ENCODE results near the gene TNNI2.
"Not testable (repeated sequence)": the region's sequence is repeated elsewhere in the genome, so short reads cannot be mapped to it uniquely, and the experiment has no call there.

The TNNI2 gene

DNA sequence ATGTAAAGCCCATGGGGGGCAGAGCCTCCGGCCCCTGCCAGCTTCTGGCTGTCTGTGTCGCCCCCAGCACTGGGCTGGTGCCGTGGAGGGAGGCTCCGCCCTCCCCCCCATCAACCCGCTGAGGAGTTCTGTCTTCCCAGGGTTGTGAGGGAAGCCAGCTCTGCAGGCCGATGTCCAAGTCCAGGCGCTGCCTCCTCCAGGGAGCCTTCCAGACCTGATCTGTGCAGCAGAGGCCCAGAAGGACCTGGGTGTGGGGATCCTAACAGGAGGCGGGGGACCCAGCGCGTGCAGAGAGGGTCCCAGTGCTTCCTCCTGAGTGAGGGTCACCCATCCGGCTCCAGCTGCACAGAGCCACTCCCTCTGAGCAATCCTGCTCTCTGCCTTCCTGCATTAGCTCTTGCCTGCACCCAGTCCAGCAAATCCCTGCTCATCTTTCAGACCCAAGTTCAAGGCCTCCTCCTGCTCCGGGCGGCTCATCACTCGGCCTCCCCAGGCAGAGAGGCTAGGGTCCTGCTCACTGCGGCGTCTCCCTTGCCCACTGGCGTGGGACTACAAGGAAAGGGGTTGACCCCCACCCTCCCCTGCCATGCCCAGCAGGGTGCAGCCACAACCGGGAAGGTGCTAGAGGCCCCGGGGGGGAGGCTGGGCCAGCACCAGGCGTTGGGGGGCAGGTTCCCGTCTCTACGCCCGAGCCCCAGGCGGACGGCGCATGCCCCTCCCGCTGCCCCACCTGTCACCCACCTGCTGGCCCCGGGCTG is 36.5 kb downstream of the TNNI2 start:
- DNase-seq (ENCODE audit: low read depth in 2 of 2), result no peak

DNA sequence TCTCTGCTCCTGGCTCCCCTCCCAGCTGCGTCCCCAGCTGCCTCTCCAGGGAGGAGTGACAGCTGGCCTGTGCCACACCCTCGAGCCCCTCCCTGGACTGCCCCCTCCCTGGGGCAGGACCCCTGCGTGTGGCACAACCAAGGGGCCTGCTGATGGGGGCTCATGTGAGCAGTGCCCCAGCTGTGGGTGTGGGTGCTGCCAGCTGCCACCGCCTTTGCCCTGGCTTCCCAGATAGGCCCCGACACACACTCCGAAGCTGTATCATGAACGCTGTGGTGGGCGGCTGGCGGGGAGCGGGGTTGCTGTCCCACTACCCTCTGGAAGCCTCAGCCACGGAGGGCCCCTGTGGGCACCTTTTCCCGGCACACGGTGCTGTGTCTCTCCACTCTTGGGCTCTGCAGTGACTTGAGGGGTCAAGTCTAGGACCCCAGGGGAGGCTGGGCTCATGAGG is 37.1 kb downstream of the TNNI2 start:
- not testable (repeated sequence) for DNase-seq (ENCODE audit: low read depth in 2 of 2)

DNA sequence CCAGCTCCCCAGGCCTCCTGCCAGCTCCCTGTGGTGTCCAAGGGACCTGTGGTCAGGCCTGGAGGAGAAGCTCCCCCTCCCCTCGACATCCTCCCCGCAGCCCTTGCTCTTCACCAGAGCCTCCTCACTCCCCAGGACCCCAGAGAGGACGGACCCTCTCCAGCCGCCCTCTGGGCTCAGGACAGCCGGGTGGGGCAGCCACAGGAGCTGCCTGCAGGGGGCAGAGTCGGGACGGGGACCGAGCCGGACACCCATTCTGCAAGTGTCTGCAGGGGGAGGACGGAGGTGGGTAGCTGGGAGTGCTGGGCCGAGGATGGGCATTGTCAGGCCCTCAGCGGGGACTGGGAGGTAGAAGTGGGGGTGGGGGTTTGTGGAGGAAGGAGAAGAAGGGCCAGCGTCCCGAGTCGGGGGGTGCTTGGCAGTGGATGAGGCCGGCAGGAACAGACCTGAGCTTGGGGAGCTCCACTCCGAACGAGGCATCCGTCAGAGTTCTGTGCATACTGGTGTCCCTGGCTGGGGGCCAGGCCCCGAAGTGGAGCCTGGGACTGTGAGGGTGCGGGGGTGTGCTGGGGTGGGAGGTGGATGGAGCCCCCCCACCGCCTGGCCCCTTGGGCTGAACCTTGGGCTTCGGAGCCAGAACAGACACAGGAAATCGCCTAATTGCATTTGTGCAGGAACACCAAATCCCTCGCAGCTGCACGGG is 37.7 kb downstream of the TNNI2 start:
- no peak for DNase-seq (ENCODE audit: low read depth in 2 of 2)

- no peak for DNase-seq (ENCODE audit: low read depth in 2 of 2)
Measured at GRCh38 chr11:1877211-1878136, 38.7 kb downstream of the TNNI2 start.

DNA sequence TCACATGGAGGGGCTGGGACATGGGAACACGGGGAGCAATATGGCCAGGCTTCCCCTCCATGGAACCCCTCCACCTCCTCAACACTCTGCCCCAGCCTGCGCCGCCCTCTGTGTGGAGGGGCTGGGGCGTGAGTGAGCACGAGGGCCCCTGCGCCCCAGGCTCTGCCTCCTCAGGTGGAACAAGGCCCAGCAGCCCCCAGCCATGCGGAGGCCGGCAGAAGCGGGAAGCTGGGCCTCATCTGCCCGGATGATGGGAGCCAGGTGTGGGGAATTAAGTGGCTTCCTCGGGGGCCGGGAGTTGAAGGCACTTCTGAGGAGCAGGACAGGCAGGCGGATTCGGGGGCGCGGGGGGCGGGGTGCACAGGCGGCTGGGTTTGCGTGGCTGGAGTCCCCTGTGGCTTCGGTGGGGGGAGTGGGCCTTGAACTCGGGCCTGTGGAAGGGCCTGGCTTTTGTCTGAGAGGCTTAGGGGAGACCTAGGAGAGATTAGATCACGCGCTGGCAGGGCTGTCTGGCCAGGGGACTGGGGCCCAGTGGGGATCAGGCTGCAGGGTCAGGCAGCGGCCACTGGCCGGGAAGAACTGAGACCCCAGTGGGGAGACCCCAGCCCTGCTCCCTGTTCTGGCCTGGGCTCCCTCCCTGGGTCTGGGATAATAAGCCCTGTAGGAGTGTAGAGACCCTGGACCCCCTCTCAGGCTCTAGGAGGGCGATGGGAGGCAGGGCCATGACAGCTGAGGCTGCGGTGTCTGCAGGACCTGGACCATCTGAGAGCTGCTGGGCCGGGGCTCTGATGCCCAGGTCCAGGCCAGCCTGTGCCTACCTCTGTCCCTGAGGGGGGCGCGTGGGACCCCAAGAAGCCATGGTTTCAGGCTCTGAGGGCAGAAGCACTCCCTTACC is 39.6 kb downstream of the TNNI2 start:
- no peak for DNase-seq (ENCODE audit: low read depth in 2 of 2)

DNA sequence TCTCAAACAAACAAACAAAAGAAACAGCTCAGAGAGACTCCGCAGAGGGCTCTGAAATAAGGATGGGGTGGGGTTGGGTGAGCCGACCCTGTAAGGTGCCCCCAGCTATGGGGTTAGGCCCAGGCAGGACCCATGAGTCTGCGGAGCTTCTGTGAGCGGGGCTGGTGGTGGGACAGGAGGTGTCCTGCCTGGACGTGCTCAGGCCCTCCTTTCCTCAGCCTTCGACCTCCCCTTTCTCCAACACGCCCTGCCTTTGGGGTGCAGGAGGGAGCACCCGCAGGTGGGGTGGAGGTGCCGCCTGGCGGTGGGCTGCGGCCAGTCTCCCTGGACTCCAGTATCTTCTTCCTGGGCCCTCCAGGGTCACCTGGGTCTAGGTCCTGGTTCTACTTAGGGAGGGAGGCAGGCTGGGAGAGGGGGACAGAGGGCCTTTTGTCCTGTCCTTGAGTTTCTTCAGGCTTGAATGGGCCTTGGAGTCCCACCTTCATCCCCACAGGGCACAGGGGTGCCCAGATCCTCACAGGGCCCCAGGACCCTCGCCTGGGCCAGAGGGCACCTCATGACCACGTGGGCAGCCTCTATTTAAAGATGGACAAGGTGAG is 40.7 kb downstream of the TNNI2 start:
- DNase-seq (ENCODE audit: low read depth in 2 of 2), result no peak

DNA sequence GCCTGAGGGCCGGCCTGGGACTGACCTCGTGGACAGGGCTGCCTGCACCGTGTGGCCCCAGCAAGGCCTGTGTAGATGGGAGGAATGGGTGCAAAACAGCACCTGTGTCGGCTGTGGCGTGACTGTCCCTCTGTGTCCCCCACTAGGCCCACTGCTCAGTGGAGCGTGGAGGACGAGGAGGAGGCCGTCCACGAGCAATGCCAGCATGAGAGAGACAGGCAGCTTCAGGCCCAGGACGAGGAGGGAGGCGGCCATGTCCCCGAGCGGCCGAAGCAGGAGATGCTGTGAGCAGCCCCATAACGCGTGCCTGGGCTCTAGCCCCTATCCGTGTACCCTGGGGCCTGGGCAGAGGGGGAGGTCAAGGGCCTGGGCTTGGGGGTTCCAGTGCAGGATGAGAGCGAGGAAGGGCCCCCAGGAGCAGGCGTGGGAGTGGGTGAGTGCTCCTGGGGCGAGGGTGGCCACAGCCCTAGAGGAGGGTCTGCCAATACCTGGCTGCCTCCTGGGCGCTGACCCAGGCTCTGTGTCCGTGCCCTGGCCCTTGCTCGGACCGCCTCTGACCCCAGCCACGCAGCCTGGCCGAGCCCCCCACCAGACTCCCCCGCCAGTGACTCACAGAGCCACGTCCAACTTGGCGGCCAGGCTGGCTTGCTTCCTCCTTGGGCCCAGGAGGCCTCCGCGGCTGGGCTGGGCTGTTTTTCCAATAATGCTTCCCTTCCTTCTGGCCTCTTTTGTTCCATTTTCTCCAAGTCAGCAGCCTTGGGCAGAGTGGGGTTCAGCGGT is 41.4 kb downstream of the TNNI2 start:
- DNase-seq (ENCODE audit: low read depth in 2 of 2), result no peak

DNA sequence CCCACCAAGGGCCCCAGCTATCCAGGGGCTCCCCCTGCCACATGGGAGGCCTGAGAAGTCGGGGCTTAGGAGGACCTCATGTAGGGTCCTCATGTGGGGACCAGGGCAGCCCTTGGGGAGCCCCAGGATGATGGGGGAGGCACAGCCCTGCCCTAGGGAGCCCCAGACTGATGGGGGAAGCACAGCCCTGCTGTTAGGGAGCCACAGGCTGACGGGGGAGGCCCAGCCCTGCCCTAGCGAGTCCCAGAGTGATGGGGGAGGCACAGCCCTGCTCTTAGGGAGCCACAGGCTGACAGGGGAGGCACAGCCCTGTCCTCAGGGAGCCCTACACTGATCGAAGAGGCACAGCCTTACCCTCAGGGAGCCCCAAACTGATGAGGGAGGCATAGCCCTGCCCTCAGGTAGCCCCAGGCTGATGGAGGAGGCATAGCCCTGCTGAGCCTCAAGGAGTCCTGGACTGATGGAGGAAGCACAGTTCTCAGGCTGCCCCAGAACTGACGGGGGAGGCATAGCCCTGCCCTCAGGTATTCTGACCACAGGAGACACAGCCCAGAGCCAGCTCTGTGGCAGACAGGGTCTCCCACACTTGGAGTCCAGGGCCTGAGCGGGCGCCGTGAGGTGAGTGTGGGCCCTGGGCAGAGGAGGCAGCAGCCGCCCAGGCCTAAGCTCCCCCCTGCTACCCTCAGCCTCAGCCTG is 42.1 kb downstream of the TNNI2 start:
- no peak for DNase-seq (ENCODE audit: low read depth in 2 of 2)

- no peak for DNase-seq (ENCODE audit: low read depth in 2 of 2)
Measured at GRCh38 chr11:1881442-1882264, 42.9 kb downstream of the TNNI2 start.

GRCh38 chr11:1882265-1883238 is 43.8 kb downstream of the TNNI2 start:
- peak; percentile 29 to 69 for DNase-seq (ENCODE audit: low read depth in 2 of 2)

DNA sequence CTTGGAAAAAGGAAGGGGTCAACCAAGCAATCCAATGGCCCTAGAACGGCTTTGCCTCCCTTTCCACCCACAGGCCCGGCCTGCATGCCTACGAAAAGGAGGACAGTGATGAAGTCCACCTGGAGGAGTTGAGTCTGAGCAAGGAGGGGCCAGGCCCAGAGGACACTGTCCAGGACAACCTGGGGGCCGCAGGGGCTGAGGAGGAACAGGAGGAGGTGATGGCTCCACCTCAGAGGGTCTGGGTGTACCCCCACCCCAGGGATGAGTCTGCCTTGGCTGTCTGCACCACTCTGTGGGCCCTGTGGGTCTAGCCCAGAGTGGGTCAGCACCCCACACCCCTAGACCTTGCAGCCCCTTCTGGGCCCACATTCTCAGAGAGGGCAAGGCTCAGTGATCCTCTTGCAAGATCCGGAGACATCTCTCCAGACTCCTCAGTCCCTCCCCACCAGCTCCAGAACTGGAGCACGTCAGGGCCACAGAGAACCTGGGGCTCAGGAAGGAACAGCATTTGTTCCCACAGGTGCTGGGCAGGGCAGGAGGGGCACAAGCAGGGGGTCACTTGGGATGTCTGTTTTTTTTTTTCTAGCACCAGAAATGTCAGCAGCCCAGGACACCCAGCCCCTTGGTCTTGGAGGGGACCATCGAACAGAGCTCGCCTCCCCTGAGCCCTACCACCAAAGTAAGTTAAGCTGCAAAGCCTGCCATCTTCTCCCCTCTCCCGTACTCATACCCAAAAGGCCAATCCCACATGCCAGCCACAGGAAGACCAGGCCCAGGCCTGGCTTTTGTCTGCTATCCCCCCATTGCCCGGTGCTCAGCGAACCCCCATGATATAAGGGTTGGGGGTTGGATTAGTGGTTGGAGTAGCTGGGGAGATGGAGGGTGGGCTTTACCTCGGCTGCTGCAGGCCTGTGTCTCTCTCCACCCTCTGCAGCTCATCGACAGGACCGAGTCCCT is 44.8 kb downstream of the TNNI2 start:
- DNase-seq (ENCODE audit: low read depth in 2 of 2), result no peak

DNA sequence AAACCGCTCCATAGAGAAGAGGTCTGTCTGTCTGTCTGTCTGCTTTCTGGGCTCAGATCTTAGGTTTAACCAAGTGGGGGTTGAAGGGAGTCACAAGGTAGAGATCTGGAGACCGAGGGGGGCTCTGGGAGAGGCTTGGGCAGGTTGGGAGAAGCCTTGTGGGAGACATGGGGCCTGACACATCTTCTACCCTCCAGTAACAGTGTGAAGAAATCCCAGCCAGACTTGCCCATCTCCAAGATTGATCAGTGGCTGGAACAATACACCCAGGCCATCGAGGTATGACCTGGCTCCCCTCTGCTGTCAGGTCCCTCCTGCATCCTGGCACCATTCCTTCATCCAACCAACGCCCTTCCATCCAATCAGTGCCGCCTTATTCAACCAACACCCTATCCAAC is 45.5 kb downstream of the TNNI2 start:
- no peak for DNase-seq (ENCODE audit: low read depth in 2 of 2)

- not testable (repeated sequence) for DNase-seq (ENCODE audit: low read depth in 2 of 2)
Measured at GRCh38 chr11:1886551-1886950, 47.8 kb downstream of the TNNI2 start.

DNA sequence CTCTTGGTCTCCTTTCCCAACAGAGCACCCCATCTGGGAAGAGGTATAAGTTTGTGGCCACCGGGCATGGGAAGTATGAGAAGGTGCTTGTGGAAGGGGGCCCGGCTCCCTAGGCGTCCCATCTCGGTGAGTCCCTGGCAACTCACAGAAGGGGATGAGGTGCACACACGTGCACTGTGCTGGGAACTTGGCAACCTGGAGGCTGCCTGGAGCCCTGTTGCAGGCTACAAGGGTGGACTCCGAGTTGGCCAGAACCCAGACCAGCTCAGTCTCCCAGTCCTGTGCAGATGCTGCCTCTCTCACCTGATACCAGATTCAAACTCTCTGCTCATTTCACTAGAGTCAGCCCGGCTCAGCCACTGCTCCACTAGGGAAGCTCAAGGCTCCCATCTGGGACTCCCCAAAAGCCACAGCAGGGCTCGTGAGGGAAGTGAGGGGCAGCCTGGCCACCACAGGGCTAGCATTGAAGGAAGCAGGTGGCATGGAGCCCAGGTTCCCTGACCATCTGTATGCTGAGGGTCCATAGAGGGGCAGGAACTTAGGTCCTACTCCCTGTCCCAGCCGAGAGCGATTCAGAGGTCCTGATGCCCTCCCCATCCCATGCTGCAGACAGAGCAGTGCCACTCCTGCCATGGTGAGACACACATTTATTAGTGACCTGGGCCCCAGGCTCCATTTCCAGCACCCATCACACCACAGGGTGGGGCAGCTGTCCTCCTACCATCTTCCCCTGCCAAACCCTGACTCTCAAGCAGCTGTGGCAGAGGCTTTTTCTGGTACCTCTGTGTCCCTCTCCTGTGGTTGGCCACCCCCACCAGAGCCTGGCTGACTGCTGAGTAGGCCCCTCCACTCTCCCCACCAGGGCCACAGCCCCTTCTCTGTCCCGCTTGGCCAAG is 48.9 kb downstream of the TNNI2 start:
- no peak for DNase-seq (ENCODE audit: low read depth in 2 of 2)

- no peak for DNase-seq (ENCODE audit: low read depth in 2 of 2)
Measured at GRCh38 chr11:1888347-1888753, 49.6 kb downstream of the TNNI2 start.
